PC-3 (cell line): ENCODE data around the gene BAHD1.

Source experiments
- CTCF ChIP-seq: fragments of 300-600 bp; sonication (generic); conservative IDR thresholded peaks from 2 replicates; pipeline ENCODE4 v1.5.1; 2017; ENCODE audit warnings: antibody characterized with exemption, low read depth, mild to moderate bottlenecking, low read length
- EZH2 ChIP-seq: fragments of 300-600 bp; sonication (generic); IDR thresholded peaks from one replicate; pipeline ENCODE4 v1.6.1; 2017; ENCODE audit warnings: antibody characterized with exemption, mild to moderate bottlenecking, low read length; ENCODE audit not compliant: unreplicated experiment
- EZH2phosphoT487 ChIP-seq: fragments of 300-600 bp; sonication (generic); IDR thresholded peaks from 2 replicates; pipeline ENCODE4 v1.6.1; 2018; ENCODE audit warnings: mild to moderate bottlenecking, antibody characterized with exemption, low read length, borderline replicate concordance

DNA sequence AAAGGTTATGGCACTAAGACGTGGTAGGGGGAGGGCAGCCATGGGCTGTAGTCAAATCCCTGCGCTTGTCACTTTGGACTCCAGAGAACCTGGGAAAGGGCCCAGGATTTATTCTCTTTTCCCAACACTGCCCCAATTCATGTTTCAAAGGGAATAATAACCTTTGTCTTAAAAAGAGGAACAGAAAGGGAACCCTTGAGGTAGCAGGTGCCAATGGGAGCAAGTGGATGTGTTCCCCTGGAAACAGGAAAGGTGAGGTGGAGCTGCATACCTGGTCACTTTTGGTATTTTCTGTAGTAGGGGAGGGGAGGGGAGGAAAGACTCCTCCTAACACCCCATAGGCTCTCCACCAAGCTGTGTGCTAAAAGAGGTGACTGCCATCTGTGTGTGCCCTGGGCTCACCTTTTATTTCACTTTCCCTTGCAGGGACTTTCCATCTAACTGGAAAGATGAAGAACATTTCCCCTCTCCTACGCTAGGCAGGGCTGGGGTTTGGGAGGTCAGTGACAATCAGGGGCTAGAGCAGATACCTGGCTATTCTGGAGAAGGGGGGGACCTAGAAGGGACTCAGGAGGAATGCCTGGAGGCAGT, 23.9 kb downstream of the BAHD1 start:
- TF ChIP-seq EZH2phosphoT487 (no peak), EZH2 (no peak), CTCF (no peak)
